Tibial nerve (tissue), 4 donors: ENCODE results near the gene ITPK1.

ENCODE experiments used
- EP300 ChIP-seq, 2 donors: sonication (generic); formaldehyde crosslinking; IDR thresholded peaks; one replicate each; pipeline ENCODE4 v1.6.1; 2017; ENCODE audit warnings: antibody characterized with exemption in 2 of 2, mild to moderate bottlenecking in 1 of 2
- POLR2A ChIP-seq, 2 donors: fragments of 450-650 bp; IDR thresholded peaks; one replicate each; pipeline ENCODE4 v1.6.1; 2017; ENCODE audit warnings: antibody characterized with exemption in 2 of 2, mild to moderate bottlenecking in 2 of 2, moderate library complexity in 2 of 2
- TF ChIP-seq, protein P1 (sequence below), 5 experiments: fragments of 200-600 bp in 3 of 5; fragments of 450-650 bp in 2 of 5; sonication (generic) in 3 of 5; IDR thresholded peaks; one replicate each; pipeline ENCODE4 v1.5.1; 2016 to 2019; ENCODE audit warnings: antibody characterized with exemption in 5 of 5, mild to moderate bottlenecking in 3 of 5, moderate library complexity in 2 of 5

DNA sequence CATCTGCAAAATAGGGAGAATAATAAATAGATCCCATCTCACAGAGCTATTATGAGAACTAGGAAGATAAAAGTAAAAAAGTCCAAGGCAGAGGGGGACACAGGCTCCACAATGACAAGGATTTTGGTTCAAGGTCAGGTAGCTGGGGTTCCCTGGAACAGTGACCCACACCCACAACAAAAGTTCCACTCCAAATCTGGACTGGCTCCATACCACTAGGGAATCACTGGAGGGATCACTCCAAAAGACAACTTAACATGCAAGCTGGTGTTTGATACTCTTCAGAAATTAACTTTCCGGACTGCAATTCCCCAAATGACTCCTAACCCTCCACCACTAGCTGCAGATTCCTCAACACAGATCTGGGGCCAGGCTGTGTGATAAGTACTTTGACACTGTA is 54.9 kb downstream of the ITPK1 start:
- TF ChIP-seq POLR2A (IDR thresholded peaks at IDR 0.05) (no peak), EP300 (IDR thresholded peaks at IDR 0.05) (no peak)
- TF ChIP-seq, protein P1, sequence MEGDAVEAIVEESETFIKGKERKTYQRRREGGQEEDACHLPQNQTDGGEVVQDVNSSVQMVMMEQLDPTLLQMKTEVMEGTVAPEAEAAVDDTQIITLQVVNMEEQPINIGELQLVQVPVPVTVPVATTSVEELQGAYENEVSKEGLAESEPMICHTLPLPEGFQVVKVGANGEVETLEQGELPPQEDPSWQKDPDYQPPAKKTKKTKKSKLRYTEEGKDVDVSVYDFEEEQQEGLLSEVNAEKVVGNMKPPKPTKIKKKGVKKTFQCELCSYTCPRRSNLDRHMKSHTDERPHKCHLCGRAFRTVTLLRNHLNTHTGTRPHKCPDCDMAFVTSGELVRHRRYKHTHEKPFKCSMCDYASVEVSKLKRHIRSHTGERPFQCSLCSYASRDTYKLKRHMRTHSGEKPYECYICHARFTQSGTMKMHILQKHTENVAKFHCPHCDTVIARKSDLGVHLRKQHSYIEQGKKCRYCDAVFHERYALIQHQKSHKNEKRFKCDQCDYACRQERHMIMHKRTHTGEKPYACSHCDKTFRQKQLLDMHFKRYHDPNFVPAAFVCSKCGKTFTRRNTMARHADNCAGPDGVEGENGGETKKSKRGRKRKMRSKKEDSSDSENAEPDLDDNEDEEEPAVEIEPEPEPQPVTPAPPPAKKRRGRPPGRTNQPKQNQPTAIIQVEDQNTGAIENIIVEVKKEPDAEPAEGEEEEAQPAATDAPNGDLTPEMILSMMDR (IDR thresholded peaks at IDR 0.05): no peak
